Ramos (cell line): ENCODE measurements around the gene PI4K2A.

Experiments used
- in situ Hi-C: fragments of 300-500 bp; cut with MboI; formaldehyde crosslinking; loops from one replicate; pipeline ENCODE4 v1.14.3; 2022; ENCODE audit warnings: low sequenced_read_pairs; ENCODE audit not compliant: unreplicated experiment

Gene PI4K2A

GRCh38 chr10:97640174-97640867 lies at the start of gene PI4K2A:
PI4K2A (plus strand) TSS chr10:97640671; CDS start chr10:97640743, 72 bp downstream.
- in situ Hi-C loops = no loop called here

DNA sequence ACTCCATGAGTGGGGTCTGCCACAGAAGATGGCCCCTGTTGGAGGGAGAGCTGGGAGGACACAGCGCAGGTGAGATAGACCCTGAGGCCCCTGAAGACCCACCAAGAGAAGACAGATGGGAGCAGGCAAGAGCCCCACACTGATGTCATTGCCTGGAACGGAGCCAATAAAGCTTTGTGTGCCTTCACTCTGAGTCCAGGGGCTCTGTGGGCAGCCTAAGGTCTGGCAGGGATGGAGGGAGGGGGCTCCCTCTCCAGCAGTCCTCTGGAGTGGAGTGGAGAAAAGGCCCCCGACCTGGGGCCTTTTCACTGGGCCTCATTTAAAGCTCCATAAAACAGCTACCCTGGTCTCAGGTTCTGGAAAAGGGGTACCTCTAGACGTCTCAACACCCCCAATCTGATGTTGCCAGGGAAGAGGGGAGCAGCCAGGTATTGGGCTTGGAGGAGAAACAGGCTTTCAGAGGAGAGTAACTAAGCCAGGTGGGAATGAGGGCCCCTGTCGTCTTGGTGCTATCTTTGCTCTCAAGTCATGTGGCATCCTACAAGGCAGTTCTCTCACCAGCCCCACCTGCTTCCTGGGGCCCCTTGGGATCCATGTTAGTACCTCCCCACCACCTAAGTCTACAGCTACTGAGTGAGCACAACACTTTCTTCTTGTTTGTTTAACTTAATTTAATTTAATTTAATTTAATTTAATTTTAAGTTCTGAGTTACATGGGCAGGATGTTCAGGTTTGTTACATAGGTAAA lies 49.5 kb upstream of the PI4K2A start:
- in situ Hi-C loops = no loop called here

DNA sequence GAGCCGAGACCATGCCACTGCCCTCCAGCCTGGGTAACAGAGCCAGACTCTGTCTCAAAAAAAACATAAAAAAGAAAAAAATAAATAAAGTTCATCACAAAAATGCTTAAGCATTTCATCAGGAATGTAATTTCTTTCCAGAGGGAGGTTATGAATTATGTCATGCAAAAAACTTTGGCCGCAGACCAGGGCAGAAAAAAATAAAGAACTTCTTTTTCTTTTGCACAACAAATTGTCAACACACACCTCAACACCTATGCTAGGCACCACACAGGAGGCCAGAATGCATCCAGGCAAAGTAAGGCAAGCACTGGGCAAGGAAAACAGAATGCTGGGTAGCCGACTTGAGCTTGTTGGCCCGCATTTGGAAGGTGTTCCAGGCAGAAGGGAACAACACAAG lies 47.0 kb upstream of the PI4K2A start:
- in situ Hi-C loops = no loop called here

DNA sequence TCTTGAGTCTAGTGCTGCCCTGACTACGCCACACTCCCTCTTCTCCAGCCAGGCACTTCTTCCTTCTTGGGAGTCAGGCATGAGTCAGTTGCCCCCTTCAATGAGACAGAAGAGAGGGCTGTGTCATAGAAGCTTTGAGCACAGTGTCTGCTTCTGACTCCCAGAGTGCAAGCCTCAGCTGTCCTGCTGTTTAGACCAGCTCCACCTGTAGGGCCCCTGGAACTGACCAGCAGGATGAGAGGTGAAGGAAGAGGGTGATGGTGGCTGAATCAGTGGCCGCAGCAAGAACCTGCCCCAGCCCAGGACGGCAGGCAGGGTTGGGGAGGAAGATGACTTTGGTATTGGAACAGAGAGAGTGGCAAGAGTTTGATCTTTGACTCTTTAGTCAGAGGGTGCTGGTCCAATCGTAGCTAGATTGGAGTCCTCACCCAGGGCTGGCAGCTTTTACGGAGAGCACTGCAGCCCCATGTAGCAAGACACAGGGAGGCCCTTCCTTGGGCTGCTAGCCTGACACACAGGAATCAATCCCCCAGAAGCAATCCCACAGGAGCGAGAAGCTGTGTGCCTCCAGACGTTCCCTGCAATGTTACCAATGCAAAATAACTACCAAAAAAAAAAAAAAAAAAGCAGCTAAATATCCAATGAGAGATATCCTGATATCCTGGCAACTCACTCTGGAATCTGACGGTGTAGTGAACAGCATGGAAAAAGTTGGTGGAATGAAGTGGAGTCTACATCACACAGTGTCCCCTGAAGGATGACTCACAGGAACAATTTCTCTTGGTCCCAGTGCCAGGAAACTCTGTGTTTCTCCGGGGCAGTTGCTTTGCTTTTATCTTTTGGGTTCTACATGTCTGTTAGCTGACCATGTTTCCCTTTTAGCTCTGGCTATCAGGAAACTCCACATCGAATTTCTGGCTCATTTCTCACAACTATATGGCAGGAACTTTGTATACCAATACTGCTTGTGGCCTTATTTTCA lies 44.1 kb upstream of the PI4K2A start:
- in situ Hi-C loops = no loop called here

GRCh38 chr10:97597778-97598177 lies 42.7 kb upstream of the PI4K2A start:
- in situ Hi-C loops = no loop called here

- in situ Hi-C loops = no loop called here
Measured at GRCh38 chr10:97598407-97599271, 41.8 kb upstream of the PI4K2A start.

DNA sequence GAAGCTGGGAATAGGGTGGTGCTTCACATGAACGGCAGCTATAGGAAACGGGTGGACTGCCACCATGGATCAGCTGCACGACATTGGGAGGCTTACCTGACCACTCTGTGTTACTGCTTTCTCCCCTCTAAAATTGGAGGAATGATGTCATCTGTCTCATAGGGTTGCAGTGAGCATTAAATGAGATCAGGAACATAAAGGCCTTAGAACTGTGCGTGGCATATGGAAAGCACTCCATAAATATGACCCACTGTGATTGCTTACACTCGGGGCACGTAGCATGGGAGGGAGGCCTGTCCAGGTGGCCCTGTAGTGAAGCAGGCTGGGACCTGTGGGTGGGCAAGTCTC lies 41.2 kb upstream of the PI4K2A start:
- in situ Hi-C loops = no loop called here

- in situ Hi-C loops = no loop called here
Measured at GRCh38 chr10:97600616-97601015, 39.9 kb upstream of the PI4K2A start.

- in situ Hi-C loops = no loop called here
Measured at GRCh38 chr10:97601268-97602215, 38.9 kb upstream of the PI4K2A start.

DNA sequence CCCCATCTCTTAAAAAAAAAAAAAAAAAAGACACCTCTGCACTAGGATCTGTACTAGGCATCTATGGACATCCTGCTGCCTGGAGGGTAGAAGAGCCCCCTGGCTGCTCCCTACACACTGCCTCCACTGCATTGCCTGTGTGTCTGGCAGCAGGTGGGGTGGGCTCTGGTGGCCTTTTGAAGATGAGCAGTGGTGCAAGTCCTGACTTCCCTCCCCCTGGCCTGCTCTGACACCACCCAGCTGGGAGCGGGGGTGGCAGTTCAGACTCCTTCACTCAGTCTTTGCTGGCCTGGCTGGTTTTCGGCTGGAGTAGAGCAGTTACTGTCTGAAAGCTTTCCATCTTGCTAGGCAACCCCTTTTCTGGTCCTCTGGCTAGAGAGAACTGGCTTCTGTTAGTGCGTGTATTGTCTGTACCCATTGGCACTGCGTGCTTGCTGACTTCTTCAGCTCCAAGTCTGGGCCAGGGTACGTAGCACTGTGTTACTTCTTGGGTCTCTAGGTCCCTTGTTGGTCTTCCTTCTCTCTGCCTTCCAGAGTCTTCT lies 33.3 kb upstream of the PI4K2A start:
- in situ Hi-C loops = no loop called here

- in situ Hi-C loops = no loop called here
Measured at GRCh38 chr10:97608991-97609561, 31.4 kb upstream of the PI4K2A start.

DNA sequence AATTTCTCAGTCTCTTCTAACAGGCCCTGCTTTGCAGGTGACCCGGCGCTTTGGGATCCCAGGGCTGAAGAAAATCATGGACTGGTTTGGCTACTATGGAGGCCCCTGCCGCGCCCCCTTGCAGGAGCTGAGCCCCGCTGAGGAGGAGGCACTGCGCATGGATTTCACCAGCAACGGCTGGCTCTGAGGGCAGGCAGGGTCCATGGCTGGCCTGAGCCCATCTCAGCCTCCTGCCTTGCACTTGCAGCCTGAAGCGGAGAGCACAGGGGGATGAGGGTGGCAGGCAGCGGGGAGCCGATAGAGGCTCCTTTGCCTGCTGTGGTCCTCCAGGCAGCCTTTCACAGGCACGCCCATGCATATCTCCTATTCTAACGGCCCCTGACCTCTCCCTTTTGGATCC lies 29.0 kb upstream of the PI4K2A start:
- in situ Hi-C loops = no loop called here

GRCh38 chr10:97612386-97612785 lies 28.1 kb upstream of the PI4K2A start:
- in situ Hi-C loops = no loop called here

DNA sequence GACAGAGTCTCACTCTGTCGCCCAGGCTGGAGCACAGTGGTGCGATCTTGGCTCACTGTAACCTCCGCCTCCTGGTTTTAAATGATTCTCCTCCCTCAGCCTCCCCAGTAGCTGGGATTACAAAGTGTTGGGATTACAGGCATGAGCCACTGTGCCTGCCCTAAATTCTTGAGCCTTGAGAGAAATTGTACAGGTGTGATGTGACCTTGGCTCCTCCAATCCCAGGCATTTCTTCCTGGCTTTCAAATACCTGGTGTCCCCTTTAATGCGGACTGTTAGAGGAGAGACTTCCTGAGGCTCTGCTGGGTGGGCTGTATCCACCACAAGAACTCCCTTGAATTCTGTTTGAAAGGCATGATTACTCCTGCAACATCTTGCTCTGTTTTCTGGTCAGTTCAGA lies 22.2 kb upstream of the PI4K2A start:
- in situ Hi-C loops = no loop called here

GRCh38 chr10:97618733-97619132 lies 21.7 kb upstream of the PI4K2A start:
- in situ Hi-C loops = no loop called here

DNA sequence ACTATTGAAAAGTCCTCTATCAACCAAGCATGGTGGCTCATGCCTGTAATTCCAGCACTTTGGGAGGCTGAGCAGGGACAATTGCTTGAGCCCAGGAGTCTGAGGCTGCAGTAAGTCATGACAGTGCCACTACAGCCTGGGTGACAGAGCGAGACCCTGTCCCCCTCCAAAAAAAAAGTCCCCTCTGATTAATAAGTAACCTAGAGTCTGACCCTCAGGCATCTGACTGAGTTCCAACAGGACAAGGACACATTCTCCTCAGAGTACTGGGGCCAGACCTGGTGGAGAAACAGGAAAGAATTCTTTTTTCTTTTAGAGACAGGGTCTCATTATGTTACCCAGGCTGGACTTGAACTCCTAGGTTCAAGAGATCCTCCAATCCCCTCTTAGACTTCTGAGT lies 17.2 kb upstream of the PI4K2A start:
- in situ Hi-C loops = no loop called here

GRCh38 chr10:97627731-97628130 lies 12.7 kb upstream of the PI4K2A start:
- in situ Hi-C loops = no loop called here

- in situ Hi-C loops = no loop called here
Measured at GRCh38 chr10:97628228-97628627, 12.2 kb upstream of the PI4K2A start.
